Measurements from ENCODE around the gene ANKRD49. TPM values are rescaled to one million over a fixed set of nuclear protein-coding genes. Genes with fewer than 3 reads are reported as not detected.

The ANKRD49 gene
- total and polyA plus RNA-seq, 2 of the 8 experiments (the other 6 are each of a cell fraction or from before 2014, with no cell fraction given): 7.4 to 12.2 TPM

DNA sequence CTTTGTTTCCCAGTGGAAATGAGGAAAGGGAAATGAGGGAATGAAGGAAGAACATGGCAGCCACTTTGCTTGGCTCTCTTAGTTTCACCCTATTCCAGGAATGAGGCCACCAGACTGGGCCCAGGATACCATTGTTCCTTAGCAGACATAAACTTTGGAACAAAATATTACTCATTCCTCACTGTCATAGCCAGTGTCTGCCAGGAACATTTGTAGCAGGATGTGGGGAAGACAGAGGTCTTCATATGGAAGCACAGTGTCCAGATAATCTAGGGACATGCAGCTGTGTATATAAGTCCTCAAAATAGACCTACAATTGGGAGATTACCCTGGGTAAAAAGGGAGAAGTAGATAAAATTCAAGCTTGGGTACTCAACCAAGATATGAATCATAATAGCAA is 34.8 kb downstream of the ANKRD49 start:
- Histone ChIP-seq H2AFZ (ENCODE audit: low read length) (no peak overlapping the region), H2AK5ac (ENCODE audit: low read depth, low read length) (no peak overlapping the region), H3K9me3 (ENCODE audit: insufficient read depth in 2 of 2, low read depth in 1 of 2, low read length in 1 of 2) (no peaks in the 10 kb centered on the region), H3K4ac (replicated peaks; ENCODE audit: insufficient read length, low read depth, low read length) (no peak overlapping the region), H3K27ac (ENCODE audit: low read depth, low read length) (no peak overlapping the region), H4K91ac (replicated peaks; ENCODE audit: insufficient read length, low read length) (no peak overlapping the region), H2BK15ac (ENCODE audit: low read length) (no peak overlapping the region), H2BK12ac (ENCODE audit: low read depth, low read length) (no peak overlapping the region), H2BK120ac (replicated peaks; ENCODE audit: low read depth, low read length) (no peak overlapping the region), H3K9ac (replicated peaks in 1 of 4; ENCODE audit: extremely low read depth in 1 of 4, low read depth in 3 of 4, low read length in 3 of 4) (no peak overlapping the region), H3K36me3 (ENCODE audit: control insufficient read depth in 2 of 4, insufficient read depth in 4 of 4, low read length in 3 of 4) (no peaks in the 10 kb centered on the region), H3K56ac (replicated peaks; ENCODE audit: insufficient read length, low read depth, low read length) (no peak overlapping the region), H2BK20ac (ENCODE audit: low read length) (no peak overlapping the region), H4K20me1 (replicated peaks in 1 of 2; ENCODE audit: control insufficient read depth in 1 of 2, insufficient read depth in 2 of 2, low read length in 2 of 2) (no peaks in the 10 kb centered on the region), H3K27me3 (replicated peaks in 1 of 4; ENCODE audit: control insufficient read depth in 3 of 4, extremely low read depth in 1 of 4, insufficient read depth in 3 of 4, low read length in 3 of 4) (no peaks in the 10 kb centered on the region), H3K23me2 (ENCODE audit: low read depth, low read length) (no peaks in the 10 kb centered on the region), H3K4me1 (replicated peaks in 1 of 4; ENCODE audit: control insufficient read depth in 3 of 4, insufficient read depth in 4 of 4, low read length in 3 of 4) (no peaks in the 10 kb centered on the region), H3K4me3 (ENCODE audit: extremely low read depth in 1 of 4, insufficient read depth in 2 of 4, low read depth in 3 of 4, low read length in 4 of 4) (no peak overlapping the region), H3K79me2 (ENCODE audit: control insufficient read depth in 1 of 2, insufficient read depth in 2 of 2, low read length in 2 of 2) (no peaks in the 10 kb centered on the region), H3K79me1 (ENCODE audit: low read depth, low read length) (no peaks in the 10 kb centered on the region), H3K23ac (ENCODE audit: insufficient read length) (no peak overlapping the region), H4K8ac (ENCODE audit: extremely low read depth, insufficient read depth, low read length) (no peak overlapping the region), H4K5ac (ENCODE audit: insufficient read length, low read depth, low read length) (no peak overlapping the region), H2BK5ac (ENCODE audit: low read depth, low read length) (no peak overlapping the region), H3K14ac (ENCODE audit: insufficient read length) (no peak overlapping the region), H3K18ac (ENCODE audit: extremely low read depth, low read length) (no peak overlapping the region), H3K4me2 (ENCODE audit: insufficient read depth in 1 of 2, low read depth in 2 of 2, low read length in 2 of 2) (no peak overlapping the region)
- FAIRE-seq (no peak), DNase-seq (ENCODE audit: low read depth in 1 of 2, low spot score in 2 of 2) (no peak)
- TF ChIP-seq CBX5 (IDR thresholded peaks at IDR 0.05; ENCODE audit: low read depth, low read length): no peak
- TF ChIP-seq SIX5 (IDR thresholded peaks at IDR 0.05; ENCODE audit: low read depth, low read length): no peak
- no peak for TF ChIP-seq CEBPB (IDR thresholded peaks at IDR 0.05; ENCODE audit: low read depth, low read length)
- no peak for TF ChIP-seq CHD2 (IDR thresholded peaks at IDR 0.05; ENCODE audit: low read length)
- ChIA-PET POLR2A (ENCODE audit: partially characterized antibody) (no interaction called here), CTCF (ENCODE audit: partially characterized antibody) (no interaction called here)

Data from H1 (cell line).